GM18499 (cell line): Measurements from ENCODE around the gene CECR2.
"Not testable (repeated sequence)": the region's sequence is repeated elsewhere in the genome, so short reads cannot be mapped to it uniquely, and the experiment has no call there.

Source experiments
- ATAC-seq: cut with Tn5 transposase; IDR thresholded peaks from one replicate; pipeline ENCODE4 v1.9.1; 2021; ENCODE audit warnings: moderate number of reproducible peaks; ENCODE audit not compliant: insufficient read depth, unreplicated experiment

CECR2 gene

DNA sequence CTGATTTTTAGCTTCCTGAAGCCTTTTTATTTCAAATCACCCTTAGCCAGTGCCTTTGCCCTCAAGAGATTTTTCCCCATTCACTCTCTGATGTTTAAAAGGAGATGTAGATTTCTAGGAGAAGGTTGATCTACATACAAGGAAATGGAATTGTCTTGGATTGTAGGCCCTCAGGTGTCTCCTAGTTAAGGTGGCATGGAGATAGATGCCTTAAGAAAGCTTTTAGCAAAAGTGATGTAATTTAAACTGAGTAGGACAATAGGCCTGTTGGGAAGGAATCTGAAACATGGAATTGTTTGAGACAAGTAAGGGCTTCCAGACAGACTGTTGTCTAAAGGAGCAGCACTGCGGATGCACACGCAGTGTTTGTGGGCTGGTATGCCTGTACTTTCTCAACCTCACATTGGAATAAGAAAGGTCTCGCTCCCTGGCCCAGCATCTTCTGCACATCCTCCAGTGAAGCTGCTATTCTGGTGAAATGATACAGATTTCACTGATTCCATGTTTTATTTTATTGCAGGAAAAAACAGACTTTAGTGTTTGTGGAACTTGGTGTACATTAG is 124.2 kb downstream of the CECR2 start:
- ATAC-seq: no peak

DNA sequence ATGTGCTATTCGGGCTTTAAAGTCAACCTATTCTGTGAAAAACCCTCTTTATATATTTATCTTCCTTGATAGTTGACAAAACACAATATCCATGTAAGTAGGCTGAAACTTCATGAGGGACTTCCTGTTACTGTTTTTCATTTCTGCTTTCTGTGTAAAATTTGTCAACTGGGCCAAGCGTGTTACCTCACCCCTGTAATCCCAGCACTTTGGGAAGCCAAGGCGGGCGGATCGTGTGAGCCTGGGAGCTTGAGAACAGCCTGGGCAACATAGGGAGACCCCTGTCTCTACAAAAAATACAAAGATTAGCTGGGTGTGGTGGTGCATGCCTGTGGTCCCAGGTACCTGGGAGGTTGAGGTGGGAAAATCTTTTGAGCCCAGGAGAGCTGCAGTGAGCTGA is 127.6 kb downstream of the CECR2 start:
- ATAC-seq: no peak

DNA sequence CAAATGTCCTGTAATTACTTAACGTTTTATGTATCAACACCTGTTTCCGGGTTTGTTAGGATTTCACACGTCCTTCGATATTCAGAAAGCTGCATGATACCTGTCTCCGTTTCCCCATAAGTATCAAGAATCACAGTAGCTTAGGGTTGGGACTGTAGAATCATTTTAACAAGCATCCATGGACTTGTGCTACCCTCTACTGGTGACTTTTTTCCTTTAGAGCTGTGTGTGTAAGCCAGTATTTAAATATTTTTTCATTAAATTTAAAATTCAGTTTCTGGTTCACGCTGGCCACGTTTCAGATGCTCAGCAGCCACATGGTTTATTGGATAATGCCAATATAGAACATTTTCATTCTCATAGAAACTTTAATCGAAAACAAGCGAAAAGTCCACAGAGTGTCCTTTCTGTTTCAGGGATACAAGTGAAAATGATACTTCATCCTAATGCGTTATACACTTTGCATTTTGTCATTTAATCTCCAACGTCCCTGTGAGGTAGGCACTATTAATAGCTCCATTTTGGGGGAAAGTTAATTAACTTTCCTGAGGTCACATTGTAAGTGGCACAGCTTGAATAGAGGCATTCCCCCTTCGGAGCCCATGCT is 132.5 kb downstream of the CECR2 start:
- no peak for ATAC-seq

GRCh38 chr22:17508110-17508509 is 138.8 kb downstream of the CECR2 start:
- ATAC-seq: no peak

- ATAC-seq: no peak
Observed at GRCh38 chr22:17512960-17513359, 143.7 kb downstream of the CECR2 start.

DNA sequence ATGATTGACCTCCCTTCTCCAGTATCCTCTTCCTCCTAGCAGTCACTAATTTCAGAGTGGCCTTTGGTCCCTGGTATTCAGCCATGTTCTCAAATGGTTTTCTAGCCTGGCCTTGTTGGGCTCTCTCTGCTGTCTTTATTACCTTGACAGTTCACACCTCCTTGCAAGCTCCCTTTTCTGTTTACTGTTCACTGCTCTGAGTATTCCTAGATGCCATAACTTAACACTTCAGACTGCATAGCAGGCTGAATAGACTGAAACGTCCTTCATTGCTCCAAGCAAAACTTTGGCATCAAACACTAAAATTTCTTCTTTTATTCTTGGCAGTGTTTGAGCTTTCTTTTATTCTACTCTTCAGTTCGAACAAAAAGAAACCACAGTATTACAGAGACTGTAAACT is 144.4 kb downstream of the CECR2 start:
- no peak for ATAC-seq

DNA sequence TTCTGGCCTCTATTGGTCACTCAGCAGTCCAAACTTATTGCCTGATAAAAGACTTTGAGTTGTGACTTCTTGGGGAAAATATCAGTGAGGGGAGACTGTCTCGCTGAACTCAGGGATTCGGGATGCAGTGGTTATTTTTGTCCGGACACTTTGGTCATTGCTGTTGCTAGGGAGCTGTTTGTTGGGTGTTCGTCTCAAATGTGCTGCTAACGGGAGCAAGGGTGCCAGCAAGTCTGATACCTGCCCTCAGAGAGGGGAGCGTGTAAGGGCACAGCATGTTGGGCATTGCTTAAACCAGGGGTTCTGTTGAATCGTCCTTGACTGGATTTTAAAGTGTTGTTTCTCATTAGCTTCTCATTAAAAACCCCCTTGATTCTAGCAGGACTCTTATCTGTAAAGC is 144.8 kb downstream of the CECR2 start:
- no peak for ATAC-seq

DNA sequence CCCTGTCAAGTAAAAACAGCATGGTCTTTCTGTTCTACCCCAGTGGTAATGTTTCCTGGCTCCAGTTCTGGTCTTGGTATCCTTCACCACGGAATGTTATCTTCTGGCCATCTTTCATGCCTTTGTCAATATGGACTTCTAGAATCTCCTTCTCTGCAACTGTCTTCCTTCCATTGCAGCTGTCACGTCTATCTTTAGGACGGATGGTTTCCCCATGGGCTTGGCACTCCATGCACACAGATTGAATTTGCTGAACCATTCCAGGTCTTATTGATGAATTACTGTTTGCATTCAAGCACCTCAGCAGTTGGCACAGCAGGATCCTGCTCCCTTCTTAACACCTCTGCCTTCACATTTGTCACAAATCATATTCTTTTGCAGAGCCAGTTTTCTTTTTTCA is 149.1 kb downstream of the CECR2 start:
- ATAC-seq: no peak

- not testable (repeated sequence) for ATAC-seq
Observed at GRCh38 chr22:17521971-17522370, 152.7 kb downstream of the CECR2 start.

DNA sequence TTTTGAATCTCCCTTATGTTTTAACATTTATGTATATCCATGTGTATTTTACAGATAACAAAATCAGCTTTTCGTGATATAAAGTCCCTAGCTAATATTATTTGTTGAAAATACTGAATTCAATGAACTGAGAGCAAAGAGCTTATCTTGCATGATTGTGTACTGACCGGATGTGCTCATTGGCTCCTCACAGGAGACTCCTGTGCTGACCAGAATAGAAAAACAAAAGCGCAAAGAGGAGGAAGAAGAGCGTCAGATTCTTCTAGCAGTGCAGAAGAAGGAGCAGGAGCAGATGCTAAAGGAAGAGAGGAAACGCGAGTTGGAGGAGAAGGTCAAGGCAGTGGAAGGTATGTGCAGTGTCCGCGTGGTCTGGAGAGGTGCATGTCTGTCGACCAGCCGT is 154.7 kb downstream of the CECR2 start:
- ATAC-seq: no peak

DNA sequence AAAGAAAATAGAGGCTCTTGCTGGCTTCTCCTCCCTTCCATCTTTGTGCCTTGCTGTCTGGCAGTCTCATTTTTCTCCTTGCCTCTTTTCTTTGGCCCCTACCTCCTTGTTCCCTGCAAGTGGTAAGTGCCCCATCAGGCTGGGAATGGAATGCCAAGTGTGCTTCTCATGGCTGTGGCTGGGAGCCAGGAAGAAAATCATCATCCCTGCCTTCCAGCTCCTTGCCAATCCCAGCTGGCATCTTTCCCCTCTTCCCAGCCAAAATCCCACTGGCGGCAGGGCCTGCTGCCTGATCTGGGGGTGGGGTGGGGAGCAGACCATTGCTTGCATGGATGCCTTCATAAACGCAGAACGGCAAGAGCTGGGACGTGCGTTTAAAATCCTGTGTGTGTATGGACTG is 167.0 kb downstream of the CECR2 start:
- ATAC-seq: no peak

GRCh38 chr22:17537155-17537554 is 167.9 kb downstream of the CECR2 start:
- ATAC-seq: no peak

DNA sequence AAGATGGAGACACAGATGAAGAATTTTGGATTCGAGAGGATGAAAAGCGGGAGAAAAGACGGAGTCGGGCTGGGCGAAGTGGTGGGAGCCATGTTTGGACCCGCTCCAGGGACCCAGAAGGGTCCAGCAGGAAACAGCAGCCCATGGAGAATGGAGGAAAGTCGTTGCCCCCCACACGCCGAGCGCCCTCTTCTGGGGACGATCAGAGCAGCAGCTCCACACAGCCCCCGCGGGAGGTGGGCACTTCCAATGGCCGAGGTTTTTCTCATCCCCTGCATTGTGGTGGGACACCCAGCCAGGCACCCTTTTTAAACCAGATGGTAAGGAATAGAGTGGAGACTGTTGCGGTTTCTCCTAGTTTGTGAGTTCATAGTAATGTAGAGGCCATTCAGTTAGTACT is 171.2 kb downstream of the CECR2 start:
- ATAC-seq: no peak

DNA sequence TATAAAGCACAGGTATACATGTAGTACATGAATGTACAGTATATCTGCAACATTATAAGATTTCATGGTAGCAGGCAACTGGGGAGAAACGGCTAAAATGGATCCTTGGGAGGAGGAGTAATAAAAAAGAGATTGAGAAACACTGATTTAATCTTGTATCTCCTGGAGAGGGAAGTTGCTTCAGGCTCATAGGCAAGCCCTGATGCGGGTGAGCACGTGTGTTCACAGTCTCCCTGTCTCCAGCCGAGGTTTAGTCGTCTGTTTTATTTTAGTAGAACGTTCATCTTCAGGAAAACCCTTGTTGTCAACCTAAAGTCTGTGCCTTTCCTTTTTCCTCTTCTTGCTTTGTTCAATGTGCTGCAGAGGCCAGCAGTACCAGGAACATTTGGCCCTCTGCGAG is 172.2 kb downstream of the CECR2 start:
- ATAC-seq: no peak

GRCh38 chr22:17542452-17542851 is 173.2 kb downstream of the CECR2 start:
- ATAC-seq: no peak

- no peak for ATAC-seq
Observed at GRCh38 chr22:17548010-17548755, 178.9 kb downstream of the CECR2 start.

DNA sequence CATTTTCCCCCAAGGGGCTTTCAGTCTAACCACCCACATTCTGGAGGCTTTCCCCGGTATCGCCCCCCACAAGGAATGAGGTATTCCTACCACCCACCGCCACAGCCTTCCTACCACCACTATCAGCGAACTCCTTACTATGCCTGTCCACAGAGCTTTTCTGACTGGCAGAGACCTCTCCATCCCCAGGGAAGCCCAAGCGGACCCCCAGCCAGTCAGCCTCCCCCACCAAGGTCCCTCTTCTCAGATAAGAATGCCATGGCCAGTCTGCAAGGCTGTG is 179.4 kb downstream of the CECR2 start:
- ATAC-seq: no peak

DNA sequence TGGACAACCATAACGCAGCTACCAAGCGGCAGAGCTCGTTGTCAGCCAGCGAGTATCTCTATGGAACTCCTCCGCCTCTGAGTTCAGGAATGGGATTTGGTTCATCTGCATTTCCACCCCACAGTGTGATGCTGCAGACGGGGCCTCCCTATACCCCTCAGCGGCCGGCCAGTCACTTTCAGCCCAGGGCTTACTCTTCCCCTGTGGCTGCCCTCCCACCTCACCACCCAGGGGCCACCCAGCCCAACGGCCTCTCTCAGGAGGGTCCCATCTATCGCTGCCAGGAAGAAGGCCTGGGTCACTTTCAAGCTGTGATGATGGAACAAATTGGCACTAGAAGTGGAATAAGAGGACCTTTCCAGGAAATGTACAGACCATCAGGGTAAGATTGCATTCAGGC is 179.9 kb downstream of the CECR2 start:
- ATAC-seq: no peak

DNA sequence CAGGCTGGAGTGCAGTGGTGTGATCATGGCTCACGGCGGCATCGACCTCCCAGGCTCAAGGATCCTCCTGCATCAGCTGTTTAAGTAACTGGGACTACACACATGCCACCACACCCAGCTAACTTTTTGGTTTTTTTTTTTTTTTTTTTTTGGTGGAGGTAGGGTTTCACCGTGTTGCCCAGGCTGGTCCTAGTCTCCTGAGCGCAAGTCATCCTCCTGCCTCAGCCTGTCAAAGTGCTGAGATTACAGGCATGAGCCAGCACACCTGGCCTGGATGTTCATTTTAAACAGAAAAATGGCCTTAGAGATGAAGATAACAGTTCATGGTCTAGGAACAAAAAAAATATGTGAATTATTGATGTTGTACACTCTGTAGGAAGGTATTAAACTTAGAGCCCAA is 180.4 kb downstream of the CECR2 start:
- no peak for ATAC-seq

GRCh38 chr22:17552737-17553136 is 183.5 kb downstream of the CECR2 start:
- no peak for ATAC-seq

DNA sequence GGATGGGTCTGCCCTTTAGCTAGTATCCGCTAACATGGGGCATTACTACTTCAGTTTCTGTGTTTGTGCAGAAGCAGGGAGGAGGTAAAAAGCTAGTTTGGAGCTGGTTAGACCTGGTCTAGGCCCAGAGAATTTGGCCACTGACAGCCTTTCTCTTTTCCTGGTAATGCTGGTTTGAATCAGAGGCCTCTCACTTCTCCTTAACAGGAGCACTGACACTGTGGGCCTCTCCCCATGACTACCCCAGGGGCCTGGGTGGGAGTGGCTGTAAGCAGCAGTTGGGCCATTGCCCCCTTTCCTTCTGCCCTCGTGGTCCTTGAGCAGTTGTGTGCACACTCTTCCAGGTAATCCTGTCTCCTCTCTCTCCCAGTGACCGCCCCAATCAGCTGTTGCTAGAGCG is 185.6 kb downstream of the CECR2 start:
- no peak for ATAC-seq

- no peak for ATAC-seq
Observed at GRCh38 chr22:17559188-17559587, 189.9 kb downstream of the CECR2 start.
